Skin of body (tissue), 2 donors: ENCODE results near the gene ARHGEF7. TPM values are rescaled to one million over a fixed set of nuclear protein-coding genes. Genes with fewer than 3 reads are reported as not detected.
"Not testable (repeated sequence)": the region's sequence is repeated elsewhere in the genome, so short reads cannot be mapped to it uniquely, and the experiment has no call there.

ENCODE experiments used
- DNase-seq: peaks from one replicate; lab custom pipeline; 2025; lab: John Stamatoyannopoulos, UW
- total RNA-seq: library from RNA; depleted of rRNA; stranded (reverse); fragments of >200 nt; gene quantifications from one replicate; pipeline ENCODE4 v1.2.3, GENCODE V29; 2014

The ARHGEF7 gene
- 114 TPM for total RNA-seq

DNA sequence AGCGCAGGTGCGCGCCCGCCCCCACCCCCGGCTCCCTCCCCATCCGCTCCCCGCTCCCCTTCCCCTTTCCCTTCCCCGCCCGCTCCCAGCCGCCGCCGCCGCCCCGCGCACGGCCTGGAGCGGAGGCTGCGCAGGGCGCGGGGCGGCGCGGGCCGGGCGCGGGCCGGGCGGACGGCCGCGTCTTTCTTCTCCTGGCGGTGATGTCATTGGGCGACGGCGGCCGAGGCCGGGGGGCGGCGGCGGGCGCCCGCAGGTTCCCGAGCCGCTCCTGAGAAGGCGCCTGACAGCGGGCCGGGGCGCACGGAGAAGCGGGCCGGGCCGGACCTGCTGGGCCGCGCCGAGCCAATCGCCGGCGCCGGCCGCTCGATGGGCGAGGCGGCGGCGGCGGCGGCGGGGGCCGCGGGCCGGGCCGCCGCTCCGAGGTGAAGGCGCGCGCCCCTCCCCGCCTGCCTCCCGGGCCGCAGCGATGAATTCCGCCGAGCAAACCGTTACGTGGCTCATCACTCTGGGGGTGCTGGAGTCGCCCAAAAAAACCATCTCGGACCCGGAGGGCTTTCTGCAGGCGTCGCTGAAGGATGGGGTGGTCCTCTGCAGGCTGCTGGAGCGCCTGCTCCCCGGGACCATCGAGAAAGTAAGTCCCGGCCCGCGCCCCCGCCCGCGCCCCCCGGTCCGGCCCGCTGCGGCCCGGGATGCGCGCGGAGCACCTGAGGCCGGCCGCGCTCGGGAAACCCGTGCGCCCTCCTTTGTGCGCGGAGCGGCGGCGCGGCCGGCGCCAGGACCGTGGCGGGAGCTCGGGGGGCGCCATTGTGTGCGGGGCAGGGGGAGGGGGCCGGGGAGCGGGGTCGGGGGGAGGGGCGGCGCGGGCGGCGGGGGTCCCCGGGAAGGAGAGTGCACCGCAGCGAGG lies at the start of gene ARHGEF7:
TSS of gene ARHGEF7 (plus strand) at position 250 of the 904 bp plus-strand sequence. CDS start at position 467, 217 bp downstream.
- DNase-seq, result no peak

- no peak for DNase-seq
Observed at GRCh38 chr13:111065698-111066097, 49.4 kb upstream of the ARHGEF7 start.

DNA sequence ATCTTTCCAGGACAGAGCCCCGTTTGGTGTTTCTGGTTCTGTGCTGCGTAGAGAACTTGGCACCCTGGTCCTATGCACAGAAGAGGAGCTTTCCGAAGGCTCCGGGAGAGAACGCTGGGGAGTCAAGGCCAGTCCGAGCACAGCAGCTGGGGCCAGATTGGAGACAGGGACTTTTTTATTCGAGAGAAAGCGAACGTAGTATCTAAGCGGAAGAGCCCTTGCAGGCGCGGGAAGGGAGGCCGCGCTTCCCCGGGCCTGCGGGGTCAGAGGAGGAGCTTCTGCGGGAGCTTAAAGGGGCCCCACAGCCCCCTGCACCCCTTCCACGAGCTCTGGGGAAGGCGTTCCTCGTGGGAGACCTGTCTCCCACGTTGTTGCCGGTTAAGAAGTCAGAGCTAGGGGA lies 48.6 kb upstream of the ARHGEF7 start:
- no peak for DNase-seq

- no peak for DNase-seq
Observed at GRCh38 chr13:111068009-111068350, 47.1 kb upstream of the ARHGEF7 start.

DNA sequence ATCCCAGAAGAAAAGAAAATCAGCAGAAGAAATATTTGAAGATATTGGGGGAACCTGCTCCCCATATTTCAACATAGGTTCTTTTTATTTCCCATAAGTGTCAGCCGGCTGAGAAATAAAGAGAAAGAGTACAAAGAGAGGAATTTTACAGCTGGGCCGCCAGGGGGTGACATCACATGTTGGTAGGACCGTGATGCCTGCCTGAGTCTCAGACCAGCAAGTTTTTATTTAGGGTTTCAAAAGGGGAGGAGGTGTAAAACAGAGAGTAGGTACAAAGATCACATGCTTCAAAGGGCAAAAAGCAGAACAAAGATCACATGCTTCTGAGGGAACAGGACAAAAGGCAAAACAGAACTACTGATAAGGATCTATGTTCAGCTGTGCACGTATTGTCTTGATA lies 44.0 kb upstream of the ARHGEF7 start:
- DNase-seq, result not testable (repeated sequence)

DNA sequence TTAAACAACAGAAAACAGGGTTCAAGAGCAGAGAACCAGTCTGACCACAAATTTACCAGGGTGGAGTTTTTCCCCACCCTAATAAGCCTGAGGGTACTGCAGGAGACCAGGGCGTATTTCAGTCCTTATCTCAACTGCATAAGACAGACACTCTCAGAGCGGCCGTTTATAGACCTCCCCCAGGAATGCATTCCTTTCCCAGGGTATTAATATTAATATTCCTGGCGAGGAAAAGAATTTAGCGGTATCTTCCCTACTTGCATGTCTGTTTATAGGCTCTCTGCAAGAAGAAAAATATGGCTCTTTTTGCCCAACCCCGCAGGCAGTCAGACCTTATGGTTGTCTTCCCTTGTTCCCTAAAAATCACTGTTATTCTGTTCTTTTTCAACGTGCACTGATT lies 43.6 kb upstream of the ARHGEF7 start:
- DNase-seq, result not testable (repeated sequence)

DNA sequence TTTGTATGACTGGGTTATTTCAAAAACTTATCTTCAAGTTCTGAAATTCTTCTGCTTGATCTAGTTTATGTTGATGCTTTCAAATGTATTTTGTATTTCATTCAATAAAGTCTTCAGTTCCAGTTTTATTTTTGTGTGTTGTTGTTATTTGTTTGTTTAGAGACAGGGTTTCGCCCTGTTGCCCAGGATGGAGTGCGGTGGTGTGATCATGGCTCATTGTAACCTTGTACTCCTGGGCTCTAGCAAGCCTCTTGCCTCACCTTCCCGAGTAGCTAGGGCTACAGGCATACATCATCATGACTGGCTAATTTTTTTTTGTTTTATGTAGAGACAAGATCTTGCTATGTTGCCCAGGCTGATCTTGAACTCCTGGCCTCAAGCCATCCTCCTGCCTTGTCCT lies 40.3 kb upstream of the ARHGEF7 start:
- DNase-seq, result no peak

GRCh38 chr13:111076155-111077013 lies 38.7 kb upstream of the ARHGEF7 start:
- no peak for DNase-seq

GRCh38 chr13:111079375-111079774 lies 35.7 kb upstream of the ARHGEF7 start:
- no peak for DNase-seq

GRCh38 chr13:111080642-111081041 lies 34.5 kb upstream of the ARHGEF7 start:
- no peak for DNase-seq

GRCh38 chr13:111082240-111082639 lies 32.9 kb upstream of the ARHGEF7 start:
- DNase-seq, result no peak

- DNase-seq, result not testable (repeated sequence)
Observed at GRCh38 chr13:111082769-111083168, 32.3 kb upstream of the ARHGEF7 start.

GRCh38 chr13:111083693-111084092 lies 31.4 kb upstream of the ARHGEF7 start:
- DNase-seq, result not testable (repeated sequence)

DNA sequence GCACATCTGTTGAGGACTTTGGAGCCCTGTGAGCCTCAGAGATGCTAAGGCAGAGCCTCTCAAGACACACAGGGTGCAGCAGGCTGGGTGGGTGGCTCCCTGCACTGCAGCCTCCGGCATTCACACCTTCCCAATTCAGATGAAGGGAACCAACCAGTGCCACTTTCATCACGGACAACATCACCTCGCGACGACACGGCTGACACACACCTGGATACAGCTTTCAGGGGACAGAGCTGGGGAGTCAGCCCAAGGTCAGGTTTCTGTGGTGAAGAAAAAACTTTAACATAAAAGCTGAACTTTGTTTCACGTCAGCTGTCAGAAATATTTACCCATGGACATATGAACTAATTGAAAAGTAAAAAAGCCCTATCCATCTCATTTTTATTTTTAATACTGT lies 24.9 kb upstream of the ARHGEF7 start:
- DNase-seq, result no peak

DNA sequence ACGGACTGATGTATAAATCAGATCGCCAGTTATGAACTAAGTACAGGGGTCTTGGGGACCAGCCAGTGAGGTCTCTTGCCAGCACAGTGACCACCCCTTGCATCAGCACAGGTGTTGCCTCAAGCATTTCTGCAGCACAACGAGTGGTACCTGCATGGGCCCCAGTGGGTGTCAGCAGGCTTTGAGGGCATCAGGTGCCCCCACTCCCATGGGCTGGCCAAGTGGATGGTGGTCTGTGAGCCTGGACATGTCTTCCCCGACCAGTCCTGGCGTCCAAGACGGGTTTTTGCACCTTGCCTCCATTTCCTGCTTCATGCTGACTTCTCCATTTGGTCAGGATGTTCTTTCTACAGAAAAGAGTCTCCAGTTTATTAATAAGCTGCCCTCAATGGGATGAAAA lies 22.4 kb upstream of the ARHGEF7 start:
- no peak for DNase-seq

DNA sequence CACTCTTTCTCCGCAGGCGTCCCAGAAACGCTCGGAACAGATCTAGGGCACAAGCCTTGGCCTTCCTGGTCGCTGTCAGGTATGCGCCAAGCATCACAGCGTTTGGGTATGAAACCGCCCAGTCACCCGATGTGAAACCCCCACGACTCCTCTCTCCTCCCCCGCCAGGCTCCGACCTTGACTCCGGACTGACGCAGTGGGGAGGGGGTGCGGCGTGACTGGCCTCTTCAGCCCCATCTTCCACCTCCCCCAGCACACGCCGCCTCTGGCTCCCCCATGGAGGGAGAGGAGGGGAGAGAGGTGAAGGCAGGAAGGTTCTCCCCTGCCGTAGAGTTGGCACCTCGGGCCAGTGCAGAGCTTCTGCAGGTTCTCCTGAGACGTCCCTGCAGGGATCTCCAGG lies 22.0 kb upstream of the ARHGEF7 start:
- no peak for DNase-seq

GRCh38 chr13:111093634-111094033 lies 21.5 kb upstream of the ARHGEF7 start:
- no peak for DNase-seq

DNA sequence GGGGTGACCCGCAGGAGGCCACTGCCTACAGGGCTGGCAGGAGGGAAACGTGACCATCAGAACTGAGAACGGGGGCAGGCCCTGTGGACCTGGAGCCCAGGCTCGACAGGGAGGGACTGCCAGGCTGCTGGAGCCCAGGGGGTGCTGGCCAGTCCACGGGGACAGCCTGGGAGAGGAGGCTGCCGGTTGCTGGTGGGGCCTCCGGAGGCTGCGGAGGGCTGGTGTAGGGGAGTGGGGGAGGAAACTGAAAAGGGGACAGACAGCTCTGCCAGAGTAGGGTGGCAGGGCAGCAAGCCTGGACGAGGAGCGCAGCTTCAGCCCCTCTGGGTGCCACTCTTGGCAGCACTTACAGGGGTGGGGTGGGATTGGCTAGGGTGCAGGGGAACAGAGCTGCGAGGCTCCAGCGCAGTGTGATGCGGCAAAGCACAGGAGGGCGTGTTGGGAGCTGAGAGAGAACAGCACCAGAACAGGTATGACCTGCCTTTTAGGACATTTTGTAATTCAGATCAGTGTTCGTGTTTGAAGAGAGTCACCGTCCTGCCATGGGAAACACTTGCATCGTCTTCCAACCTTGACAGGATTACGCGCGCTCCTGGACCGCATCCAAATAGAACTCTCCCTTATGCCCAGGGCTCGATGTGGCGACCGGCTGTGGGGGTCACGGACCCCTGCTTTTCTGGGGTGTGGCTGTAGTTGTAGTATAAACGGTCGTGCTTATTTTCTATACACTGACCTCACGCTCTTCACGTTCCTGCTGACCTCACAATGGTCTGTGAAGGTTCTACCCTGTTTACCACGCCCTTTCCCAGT lies 19.9 kb upstream of the ARHGEF7 start:
- no peak for DNase-seq

GRCh38 chr13:111095911-111096501 lies 19.1 kb upstream of the ARHGEF7 start:
- no peak for DNase-seq

DNA sequence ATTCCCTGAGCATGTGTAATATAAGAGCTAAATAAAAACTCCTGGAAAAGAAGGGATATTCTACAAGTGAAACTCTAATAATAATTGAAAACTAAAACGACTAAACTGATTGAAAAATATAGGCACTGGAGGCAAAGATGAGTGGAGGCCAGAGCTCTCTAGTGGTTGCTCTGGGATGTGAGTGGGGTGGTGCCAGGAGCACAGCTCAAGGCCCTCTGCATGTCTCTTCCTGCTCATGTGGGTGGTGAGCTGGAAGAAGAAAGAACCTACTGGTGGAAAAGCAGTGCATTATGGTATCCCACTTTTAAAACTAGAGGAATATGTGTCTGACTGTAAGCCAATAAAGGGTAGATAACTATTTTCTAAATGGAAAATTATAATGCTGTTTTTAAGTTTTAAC lies 15.8 kb upstream of the ARHGEF7 start:
- DNase-seq, result no peak

DNA sequence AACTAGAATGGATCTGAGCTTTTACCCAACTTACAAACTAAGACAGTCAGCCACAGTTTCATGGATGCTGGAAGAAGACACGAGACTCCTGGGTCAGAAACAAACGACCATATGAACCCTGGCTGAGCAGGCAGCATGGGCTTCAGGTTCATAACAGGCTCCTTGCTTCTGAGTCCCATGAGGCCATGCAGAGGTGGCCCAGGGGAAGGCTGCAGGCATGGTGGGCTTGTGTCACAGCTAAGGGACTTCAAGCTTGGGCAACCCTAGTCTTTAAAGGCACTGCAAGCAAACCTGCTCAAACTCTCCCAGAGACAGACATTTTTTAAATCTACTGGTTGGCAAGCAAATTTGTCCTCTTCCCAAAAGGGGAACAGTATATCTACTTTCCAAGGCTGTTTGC lies 5.1 kb upstream of the ARHGEF7 start:
- DNase-seq, result no peak
